HG03045 (cell line): ENCODE measurements around the gene HSPA1B.
A peak's percentile ranks its signal among the peaks of the same experiment; 100 is the strongest.
"Not testable (repeated sequence)": the region's sequence is repeated elsewhere in the genome, so short reads cannot be mapped to it uniquely, and the experiment has no call there.

ENCODE experiments used
- ATAC-seq: cut with Tn5 transposase; IDR thresholded peaks from one replicate; pipeline ENCODE4 v1.9.1; 2021; ENCODE audit warnings: mild to moderate bottlenecking, moderate library complexity; ENCODE audit not compliant: unreplicated experiment

The HSPA1B gene

DNA sequence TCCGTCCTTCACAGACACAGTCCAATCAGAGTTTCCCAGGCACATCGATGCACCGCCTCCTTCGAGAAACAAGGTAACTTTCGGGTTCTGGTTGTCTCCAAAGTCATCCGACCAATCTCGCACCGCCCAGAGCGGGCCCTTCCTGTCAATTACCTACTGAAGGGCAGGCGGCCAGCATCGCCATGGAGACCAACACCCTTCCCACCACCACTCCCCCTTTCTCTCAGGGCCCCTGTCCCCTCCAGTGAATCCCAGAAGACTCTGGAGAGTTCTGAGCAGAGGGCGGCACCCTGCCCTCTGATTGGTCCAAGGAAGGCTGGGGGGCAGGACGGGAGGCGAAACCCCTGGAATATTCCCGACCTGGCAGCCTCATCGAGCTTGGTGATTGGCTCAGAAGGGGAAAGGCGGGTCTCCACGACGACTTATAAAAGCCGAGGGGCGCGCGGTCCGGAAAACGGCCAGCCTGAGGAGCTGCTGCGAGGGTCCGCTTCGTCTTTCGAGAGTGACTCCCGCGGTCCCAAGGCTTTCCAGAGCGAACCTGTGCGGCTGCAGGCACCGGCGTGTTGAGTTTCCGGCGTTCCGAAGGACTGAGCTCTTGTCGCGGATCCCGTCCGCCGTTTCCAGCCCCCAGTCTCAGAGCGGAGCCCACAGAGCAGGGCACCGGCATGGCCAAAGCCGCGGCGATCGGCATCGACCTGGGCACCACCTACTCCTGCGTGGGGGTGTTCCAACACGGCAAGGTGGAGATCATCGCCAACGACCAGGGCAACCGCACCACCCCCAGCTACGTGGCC lies at the start of gene HSPA1B:
Gene HSPA1B (plus strand): TSS at position 453 of the 794 bp plus-strand sequence. CDS start 213 bp downstream, at position 666.
- ATAC-seq, result peak; percentile 63

DNA sequence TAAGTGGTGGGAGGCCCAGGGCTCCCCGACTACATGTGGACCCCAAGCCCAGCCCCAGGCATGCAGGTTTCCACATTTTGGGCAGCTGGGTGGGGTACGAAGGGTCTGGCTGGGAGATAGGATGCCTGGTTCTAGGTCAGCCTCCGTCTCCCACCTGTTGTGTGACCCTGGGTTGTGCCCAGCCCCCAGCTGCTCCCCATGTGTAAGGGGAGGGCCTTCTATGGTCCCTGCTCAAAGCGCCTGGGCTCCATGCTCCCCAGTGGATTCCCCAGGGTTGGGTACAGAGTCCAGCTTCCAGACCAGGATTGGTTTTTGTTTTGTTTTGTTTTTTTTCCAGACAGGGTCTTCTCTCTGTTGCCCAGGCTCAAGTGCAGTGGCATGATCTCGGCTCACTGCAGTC lies 49.3 kb upstream of the HSPA1B start:
- no peak for ATAC-seq

DNA sequence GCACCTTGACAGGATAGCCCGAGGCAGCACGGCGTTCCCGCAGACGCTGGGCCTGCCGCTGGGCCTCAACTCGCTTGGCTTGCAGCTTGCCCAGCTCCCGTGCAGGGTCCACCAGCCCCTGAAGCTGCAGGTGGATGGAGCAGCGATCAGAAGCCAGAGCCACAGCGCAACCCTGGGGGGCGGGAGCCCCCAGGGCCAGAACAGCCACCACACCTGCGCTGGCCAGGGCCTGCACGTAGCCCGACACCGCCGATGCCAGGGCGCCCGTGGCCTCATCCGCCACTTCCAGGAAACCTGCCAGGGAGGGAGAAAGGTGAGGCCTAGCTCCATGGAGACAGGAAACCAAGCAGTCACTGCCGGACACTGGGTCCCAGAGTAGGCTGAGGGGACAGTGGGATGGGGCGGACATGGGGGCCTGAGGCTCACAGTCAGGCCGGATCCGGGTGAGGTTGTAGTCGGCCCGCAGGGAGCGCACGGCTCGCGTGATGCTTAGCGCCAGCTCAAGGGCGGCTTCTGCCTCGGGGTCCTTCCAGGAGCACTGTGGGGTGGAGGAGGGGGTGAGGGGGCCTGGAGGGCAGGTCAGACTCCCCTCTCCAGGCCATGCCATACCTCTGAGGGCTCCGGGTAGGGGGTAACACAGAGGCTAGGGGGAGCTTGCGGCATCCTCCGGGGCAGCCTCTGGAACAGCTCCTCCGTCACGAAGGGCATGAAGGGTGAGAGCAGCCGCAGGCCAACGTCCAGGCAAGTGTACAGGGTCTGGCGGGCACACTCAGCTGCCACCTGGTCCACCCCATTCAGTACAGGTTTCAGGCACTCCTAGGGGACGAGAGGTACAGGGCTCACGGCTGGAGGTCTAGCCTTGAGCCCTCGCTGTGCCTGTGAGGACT lies 48.3 kb upstream of the HSPA1B start:
- ATAC-seq, result no peak

DNA sequence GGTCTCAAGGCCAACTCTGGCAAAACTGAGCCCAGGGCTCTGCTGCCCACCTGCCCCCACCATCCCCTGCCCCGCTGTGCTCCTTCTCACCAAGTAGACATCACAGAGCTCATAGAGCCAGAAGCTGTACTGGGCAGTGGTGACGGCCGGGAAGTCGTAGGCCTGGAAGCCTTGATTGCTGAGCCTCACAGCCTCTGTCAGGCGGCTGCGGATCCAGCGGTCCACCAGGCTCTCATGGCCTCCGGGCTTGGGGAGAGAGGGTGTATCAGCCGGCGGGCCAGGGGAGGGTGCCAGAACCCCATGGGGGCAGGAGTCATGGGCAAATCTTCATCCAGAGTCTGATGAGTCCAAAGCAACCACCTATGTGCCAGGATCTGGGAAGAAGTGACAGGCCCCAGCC lies 47.6 kb upstream of the HSPA1B start:
- ATAC-seq, result no peak

DNA sequence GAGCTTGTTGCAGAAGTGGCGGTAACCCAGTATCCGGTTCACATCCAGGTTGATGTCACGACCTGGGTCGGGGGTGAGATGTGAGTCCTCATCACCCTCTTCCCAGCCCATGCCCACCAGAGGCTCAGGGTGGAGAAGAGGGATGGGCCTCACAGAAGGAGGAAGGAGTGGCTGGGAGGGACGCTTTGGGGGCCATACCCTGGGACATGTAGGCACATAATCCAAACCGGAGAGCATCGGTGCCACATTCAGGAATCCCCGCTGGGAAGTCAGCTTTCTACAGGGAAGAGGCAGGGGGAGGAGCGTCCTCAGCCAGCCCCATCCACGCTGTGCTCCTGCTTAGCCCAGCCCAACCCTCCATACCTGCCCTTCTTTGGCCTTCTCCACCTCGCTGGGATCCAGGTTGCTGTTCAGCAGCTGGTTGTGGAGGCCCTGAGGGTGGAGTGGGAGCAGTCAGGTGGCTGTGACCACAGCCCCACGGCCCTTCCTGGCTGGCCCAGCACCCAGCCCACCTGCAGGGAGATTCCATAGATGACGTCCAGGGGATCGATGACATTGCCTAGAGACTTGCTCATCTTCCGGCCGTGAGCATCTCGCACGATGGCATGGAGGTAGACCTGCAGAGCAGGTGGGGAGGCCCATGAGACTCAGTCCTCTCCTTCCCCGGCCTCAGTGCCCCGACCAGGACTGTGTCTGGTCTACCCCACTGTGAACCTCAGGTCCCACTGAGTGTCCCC lies 46.9 kb upstream of the HSPA1B start:
- ATAC-seq, result no peak

DNA sequence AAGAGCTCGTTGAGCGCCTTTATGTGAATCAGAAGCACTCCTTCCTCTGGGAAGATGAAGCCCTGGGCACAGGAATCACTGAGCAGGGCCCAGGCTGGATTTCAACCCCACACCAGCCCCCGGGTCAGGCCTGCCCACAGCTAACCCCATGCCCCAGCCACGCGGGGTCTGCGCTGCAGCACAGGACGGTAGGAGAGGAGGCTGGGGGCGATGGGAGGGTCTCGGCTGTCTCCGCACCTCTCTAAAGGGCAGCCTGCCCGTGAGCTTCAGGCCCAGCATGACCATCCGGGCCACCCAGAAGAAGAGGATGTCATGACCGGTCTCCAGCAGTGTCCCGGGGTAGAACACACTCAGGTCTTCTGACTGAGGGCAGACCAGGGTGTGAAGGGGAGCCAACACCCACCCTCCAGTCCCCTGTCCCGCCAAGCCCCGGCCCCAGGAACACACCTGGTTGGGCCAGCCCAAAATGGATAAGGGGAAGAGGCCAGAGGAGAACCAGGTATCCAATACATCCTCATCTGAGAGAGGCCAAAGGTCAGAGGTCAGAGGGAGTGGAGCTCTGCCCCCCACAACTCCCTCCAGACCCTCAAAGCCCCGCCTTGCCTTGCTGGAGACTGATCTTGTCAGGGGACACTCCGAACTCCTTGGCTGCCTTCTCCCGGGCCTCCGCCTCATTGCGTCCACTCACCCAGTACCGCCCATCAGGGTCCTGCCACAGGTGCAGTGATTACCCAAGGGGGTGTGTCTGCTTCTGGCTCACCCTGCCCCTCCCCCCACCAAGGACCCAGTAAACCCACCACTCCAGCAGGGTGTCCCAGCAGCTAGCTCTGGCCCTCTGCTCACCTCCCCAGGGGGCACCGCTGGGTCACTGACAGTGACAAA lies 46.1 kb upstream of the HSPA1B start:
- no peak for ATAC-seq

DNA sequence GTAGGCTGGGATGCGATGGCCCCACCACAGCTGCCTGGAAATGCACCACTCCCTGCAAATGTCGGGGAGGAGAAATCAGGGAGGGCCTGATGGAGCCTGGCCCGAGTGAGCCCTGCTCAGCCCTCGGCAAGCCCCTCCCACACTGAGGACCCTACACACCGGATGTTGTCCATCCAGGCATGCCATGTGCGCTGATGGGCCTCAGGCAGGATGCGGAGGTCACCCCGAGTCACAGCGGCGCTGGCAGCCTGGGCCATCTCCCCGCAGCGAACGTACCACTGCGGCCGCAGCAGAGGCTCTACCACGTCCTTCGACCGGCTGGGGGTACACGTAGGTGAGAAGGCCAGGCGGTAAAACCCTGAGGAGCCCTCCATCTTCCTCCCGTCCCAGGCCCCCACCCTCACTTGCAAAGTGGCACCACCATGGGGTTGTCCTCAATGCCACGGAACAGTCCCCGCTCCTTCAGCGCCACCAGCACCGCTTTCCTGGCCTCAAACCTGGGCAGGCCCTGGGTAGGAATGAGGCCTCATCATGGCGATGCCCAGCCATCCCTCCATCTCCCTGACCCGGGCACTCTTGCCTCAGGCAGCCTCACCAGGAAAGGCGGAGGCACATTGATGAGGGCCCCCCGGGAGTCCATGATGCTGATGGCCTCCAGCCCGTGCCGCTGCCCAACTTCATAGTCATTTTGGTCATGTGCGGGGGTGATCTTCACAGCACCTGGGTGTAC lies 45.2 kb upstream of the HSPA1B start:
- no peak for ATAC-seq

DNA sequence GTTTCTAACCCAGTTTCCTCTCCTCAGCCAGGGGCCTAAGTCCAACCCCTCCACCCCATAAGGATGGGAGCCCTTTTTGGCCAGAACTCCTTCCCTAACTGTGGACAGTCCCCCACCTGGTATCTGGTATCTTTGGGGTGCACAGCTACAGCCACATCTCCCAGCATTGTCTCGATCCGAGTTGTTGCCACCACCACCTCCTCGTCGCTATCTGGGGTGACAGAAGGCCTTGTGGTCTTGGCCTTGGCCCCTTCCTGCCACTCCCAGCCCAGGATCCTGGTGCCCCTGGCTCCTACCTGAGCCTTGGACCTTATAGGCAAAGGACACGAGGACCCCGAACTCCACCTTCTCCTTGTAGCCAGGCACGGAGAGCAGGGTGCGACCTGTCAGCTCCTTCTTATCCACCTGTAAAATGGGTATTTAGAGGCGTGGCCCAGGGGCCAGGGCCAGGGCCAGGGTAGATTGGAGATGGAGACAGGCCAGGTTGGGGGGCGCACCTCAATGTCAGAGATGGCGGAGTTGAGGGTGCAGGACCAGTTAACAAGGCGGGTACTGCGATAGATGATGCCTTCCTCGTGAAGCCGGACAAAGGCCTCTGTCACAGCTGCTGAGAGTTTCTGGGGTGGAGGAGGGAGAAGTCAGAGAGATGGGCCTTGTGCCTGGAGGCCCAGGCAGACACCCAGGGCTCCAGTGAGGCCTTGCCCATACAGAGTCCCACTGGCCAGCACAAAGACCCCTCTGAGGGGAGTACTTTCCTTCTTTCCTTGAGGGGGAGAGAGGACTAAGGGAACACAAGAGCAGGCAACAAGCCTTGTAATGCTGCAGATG lies 43.2 kb upstream of the HSPA1B start:
- ATAC-seq, result no peak

DNA sequence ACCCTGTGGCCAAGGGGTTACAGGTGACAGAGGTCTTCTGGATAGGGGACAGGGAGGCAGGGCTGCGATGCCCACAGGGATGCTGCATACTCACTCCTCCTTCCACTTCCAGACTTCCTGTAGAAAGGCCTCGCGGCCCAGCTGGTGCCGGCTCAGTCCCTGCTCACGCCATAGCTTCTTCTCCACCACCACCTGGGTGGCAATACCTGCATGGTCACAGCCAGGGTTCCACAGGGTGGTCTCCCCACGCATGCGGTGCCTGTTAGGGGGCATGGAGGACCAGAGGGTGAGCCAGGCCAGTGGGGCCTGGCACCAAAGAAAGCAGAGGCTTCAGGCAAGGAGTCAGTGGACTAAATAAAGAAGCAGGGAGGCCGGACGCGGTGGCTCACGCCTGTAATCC lies 42.1 kb upstream of the HSPA1B start:
- no peak for ATAC-seq

DNA sequence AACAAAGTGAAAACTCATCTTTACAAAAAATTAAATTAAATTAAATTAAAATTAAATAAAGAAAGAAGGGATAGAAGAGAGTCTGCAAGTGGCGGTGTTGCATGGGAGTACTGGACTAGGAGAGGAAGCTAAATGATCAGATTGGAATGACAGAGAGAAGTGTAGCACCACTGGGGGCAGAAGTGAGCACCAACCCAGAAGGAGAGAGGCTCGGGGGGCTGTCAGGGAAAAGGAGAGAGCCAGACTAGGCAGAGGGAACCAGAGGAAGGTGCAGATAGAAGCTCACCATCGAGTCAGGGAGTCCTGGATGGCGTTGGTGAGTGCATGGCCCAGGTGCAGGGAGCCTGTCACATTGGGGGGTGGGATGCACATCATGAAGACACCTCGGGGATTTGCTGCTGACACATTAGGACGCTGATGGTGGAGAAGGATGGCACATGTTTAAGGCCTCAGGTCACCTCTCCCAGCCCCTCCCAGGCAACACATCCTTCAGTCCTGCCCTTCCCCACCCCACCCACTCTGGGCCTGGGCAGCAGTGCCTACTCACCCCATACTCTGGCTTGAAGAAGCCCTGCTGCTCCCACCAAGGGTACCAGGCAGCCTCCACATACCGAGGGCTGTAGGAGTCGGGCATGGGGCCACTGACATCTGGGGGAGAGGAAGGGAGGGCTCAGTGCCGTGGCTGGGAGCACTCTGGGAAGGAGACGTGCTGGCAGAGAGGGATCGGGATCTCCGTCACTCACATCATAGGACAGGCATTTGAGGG lies 36.0 kb upstream of the HSPA1B start:
- no peak for ATAC-seq

DNA sequence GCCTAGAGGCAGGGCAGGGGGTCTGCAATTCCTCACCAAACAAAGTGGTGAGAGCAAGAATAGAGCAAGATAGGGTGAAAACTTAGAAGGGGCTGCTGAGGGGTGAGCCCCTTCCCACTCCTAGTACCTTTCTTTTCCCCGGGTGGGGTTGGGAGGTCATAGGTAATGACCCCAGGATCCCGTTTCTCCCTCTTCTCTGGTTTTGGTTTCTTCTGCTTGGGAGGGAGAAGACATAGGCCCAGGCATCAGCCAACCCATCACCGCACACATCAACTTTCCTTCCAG lies 35.5 kb upstream of the HSPA1B start:
- no peak for ATAC-seq

DNA sequence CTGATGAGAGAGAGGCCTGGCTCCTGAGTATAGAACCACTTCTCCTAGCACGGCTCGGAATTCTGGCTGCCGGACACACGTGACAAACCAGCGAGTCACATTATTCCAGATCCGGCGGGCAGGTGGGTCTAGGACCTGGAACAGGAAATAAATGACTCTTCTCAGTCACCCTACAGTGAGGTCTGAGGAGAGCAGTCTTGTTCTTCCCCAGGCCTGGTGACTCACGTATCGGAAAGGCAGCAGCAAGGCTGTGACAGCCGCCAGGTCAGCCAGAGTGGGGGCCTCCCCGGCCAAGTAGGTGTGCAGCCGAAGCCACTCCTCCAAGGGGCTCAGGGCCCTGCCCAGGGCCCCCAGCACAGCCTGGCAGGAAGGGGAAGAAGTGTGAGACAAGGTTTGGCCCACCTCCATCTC lies 34.8 kb upstream of the HSPA1B start:
- ATAC-seq, result no peak

DNA sequence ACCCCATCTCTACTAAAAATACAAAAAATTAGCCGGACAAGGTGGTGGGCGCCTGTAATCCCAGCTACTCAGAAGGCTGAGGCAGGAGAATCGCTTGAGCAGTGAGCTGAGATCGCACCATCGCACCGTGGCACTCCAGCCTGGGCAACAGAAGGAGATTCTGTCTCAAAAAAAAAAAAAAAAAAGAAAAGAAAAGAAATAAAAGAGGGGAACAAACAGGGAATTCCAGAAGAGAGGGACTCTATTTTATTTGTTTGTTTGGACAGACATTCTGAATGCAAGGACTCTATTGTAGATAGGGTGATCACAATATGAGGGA lies 33.7 kb upstream of the HSPA1B start:
- not testable (repeated sequence) for ATAC-seq

DNA sequence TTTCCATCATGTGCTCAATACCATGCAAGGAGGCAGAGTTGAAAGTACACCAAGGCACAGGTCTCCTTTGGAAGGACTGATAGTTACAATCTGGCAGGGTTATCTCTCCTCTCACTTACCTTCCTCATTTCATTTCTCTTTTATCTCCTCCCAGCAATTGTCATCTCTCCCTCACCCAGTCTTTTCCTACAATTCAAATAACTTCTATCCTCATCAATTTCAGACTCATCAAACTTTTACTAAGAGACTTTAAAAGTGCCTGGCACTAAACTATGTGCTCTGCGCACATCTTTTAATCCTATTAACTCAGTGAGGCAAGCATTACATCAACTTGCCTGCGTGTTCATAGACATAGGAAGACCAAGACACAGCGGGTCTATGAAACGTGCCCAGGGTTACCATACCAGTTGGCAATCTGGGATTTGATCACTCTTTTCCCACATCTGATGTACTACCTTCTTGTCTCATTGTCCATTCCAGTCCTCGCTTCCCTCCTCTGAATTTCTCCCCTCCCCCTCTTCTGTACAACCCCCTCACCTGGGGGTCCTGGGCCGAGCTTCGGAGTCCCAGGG lies 33.2 kb upstream of the HSPA1B start:
- no peak for ATAC-seq

DNA sequence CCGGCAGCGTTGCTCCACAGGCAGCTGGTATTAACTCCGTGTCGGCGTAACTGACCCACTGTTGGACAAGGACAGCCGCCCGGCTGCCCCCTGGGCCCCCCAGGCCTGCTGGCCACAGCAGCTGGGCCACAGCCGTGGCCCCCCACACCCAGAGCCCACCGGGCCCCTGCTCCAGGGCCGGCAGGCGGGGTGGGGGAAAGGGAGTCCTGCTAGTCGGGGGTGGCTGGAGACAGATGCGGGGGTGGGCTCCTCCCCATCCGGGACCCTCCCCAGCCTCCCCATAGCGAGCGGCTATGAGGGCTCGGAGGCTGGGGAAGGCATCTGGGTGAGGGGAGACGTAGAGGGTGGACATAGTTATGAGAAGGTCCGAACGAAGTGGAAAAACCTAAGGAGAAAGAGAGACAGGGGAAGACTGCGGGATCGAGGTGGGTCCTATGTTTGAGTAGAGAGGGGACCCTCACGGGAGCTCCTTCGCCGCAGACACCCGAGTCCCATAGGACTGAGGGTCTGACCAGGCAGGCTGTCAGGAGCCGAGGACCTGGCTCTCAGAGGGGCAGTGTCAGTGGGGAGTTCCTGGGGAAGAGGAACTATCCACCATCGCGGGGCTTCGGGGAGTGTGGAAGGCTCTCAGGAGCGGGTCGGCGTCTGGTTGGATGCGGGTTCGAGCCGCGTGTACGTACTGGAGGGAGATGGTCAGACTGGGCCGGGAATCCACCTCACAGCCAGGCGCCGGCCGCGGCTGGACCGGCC lies 32.5 kb upstream of the HSPA1B start:
- peak; percentile 16 for ATAC-seq

DNA sequence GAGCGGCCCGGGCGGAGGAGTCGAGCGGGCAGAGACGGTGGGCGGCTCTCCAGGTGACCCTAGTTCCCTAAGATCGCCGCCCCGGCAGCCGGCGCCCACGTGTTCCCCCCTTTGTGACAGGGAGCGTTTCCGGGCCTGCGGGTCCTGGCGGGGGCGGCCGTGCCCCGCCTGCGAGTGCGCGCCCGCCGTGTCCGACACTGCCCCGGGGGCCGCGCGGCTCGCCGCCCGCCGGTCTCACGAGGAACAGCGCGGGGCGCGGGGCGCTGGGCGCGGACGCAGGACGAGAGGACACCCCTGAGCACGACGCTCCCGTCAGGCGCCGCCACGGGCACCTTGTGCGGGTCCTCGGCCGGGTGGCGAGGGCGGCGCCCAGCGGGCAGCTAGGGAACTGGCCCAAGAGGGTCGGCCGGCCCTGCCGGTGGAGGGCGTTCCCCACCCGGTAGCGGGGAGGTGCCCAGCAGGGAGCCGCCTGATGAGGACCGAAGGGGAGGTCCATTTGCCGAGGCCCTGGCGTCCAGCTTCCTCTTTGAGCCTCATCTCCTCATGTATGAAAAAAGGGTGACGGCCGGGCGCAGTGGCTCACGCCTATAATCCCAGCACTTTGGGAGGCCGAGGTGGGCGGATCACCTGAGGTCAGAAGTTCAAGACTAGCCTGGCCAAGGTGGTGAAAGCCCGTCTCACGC lies 31.8 kb upstream of the HSPA1B start, which contains the start of gene VARS1:
Gene VARS1 (minus strand): TSS at position 137 of the 683 bp plus-strand sequence. CDS start 535 bp downstream, outside the sequence.
- ATAC-seq, result peak; percentile 70

DNA sequence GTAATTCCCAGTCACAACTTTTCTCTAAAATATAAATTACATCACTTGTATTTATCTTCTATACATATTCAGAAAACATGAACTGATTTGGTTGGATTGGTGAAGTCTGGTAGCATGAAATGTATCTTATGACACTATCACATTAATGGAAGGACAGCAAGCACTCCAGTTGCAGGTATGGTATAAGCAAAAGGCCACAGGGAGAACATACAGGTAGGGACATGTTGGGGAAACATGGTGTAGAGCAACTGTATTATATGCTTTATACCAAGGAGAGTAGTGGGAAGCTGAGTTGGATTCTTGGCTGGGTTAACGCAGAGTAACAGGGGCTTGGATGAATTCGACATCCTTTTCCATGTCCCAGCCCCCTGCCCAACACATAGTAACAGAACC lies 30.5 kb upstream of the HSPA1B start:
- ATAC-seq, result no peak
